Measurements from ENCODE around the gene MYO9A. TPM values are rescaled to one million over a fixed set of nuclear protein-coding genes. Genes with fewer than 3 reads are reported as not detected.

Gene MYO9A
- total and polyA plus RNA-seq, 10 of the 15 experiments (the other 5 are each of a cell fraction or from before 2014, with no cell fraction given) = 3.3 to 25.3 (median 12.2) TPM

DNA sequence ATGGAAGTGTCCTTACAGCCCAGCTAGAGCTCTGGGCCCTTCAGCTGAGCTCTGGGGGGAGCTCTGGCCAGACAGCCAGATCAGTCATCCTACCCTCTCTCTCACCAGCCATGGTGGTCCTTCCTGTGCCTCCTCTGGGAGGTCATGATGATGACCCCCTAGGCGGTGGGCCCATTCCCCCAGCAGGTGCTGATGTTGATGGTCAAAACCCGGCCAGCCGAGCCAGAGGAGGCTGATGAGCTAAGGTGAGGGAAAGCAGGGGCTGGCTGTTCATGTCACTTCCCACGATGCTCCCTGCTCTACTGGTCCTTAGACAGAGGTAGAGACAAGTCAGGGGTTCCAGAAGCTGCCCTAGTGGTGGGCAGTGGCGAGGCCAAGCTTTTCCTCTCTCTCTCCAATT lies 44.6 kb upstream of the MYO9A start (continued):
- TF ChIP-seq BMI1 (IDR thresholded peaks at IDR 0.05; ENCODE audit: borderline replicate concordance) (no peak), TAF1 (IDR thresholded peaks at IDR 0.05; ENCODE audit: borderline replicate concordance, low read depth, low read length) (no peak), ZNF207 (IDR thresholded peaks at IDR 0.05; ENCODE audit: borderline replicate concordance) (no peak), EP300 (IDR thresholded peaks at IDR 0.05; ENCODE audit: borderline replicate concordance in 1 of 2, control insufficient read depth in 1 of 2, low read depth in 2 of 2, low read length in 2 of 2) (no peak), CHD2 (IDR thresholded peaks at IDR 0.05; ENCODE audit: borderline replicate concordance, low read depth, low read length) (no peak), RAD51 (IDR thresholded peaks at IDR 0.05) (no peak)
- TF ChIP-seq, protein P1, sequence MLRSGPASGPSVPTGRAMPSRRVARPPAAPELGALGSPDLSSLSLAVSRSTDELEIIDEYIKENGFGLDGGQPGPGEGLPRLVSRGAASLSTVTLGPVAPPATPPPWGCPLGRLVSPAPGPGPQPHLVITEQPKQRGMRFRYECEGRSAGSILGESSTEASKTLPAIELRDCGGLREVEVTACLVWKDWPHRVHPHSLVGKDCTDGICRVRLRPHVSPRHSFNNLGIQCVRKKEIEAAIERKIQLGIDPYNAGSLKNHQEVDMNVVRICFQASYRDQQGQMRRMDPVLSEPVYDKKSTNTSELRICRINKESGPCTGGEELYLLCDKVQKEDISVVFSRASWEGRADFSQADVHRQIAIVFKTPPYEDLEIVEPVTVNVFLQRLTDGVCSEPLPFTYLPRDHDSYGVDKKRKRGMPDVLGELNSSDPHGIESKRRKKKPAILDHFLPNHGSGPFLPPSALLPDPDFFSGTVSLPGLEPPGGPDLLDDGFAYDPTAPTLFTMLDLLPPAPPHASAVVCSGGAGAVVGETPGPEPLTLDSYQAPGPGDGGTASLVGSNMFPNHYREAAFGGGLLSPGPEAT (IDR thresholded peaks at IDR 0.05; ENCODE audit: low read depth) = no peak
- TF ChIP-seq, protein P2, sequence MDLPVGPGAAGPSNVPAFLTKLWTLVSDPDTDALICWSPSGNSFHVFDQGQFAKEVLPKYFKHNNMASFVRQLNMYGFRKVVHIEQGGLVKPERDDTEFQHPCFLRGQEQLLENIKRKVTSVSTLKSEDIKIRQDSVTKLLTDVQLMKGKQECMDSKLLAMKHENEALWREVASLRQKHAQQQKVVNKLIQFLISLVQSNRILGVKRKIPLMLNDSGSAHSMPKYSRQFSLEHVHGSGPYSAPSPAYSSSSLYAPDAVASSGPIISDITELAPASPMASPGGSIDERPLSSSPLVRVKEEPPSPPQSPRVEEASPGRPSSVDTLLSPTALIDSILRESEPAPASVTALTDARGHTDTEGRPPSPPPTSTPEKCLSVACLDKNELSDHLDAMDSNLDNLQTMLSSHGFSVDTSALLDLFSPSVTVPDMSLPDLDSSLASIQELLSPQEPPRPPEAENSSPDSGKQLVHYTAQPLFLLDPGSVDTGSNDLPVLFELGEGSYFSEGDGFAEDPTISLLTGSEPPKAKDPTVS (IDR thresholded peaks at IDR 0.05; ENCODE audit: low read depth, low read length) = no peak

DNA sequence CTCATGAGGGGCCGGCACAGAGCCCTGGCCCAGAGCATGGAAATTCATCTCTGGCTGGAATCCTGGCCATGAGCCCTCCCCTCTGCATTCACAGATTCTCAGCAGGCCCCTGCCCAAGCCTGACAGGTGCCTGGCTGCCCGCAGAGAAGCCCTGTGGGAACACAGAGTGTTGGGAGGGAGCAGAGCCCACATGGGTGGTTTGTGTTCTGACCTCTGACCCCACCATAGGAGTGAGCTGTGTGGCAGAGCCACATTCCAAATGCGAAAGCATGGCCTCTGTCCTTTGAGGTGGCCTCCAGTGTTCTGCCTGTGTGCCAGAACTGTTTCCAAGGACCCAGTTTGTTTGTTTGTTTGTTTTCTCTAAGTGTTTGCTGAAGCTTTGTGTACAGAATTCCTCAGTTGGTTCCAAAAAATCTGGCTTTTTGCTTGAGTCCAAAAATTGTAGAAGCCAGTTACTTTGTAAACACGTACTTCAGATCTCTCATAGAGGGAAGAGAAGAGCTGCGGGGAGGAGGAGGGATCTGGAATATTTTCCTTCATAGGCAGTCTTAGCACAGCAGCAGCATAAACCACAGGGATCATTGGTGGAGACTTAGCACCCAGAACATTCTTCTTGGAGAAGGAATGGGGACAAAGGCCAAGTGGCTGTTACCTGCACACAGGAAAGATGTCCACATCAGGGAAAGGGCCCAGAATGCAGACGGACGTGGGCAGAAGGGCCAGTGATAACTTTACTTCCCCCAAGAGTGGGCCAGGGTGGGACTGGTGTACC lies 43.6 kb upstream of the MYO9A start:
- no peak overlapping the region for H2AFZ ChIP-seq (ENCODE audit: control insufficient read depth, low read depth, low read length)
- intact Hi-C loops (cut with micrococcal nuclease; ENCODE audit: unreplicated experiment) = no loop called here
- POLR2A ChIA-PET = no interaction called here
- H3K36me3 ChIP-seq (ENCODE audit: control insufficient read depth in 2 of 2, insufficient read depth in 2 of 2, low read length in 1 of 2) = no peaks in the 10 kb centered on the region
- no peaks in the 10 kb centered on the region for H3K4me1 ChIP-seq (ENCODE audit: control insufficient read depth, insufficient read depth, low read length)
- H3K9ac ChIP-seq (ENCODE audit: control insufficient read depth, insufficient read depth, low read length) = no peak overlapping the region
- RAD21 ChIA-PET (ENCODE audit: unreplicated experiment) = no interaction called here
- no TSS peak for BruUV-seq (replicated peaks)
- no peak for ATAC-seq
- WGBS (ENCODE audit: insufficient coverage, insufficient replicate concordance, low lambda C conversion rate, missing lambda C conversion rate) = 56% methylated on average over 7 of the region's 7 CpGs
- H3K27me3 ChIP-seq (replicated peaks in 1 of 2; ENCODE audit: control insufficient read depth in 2 of 2, insufficient read depth in 2 of 2, low read length in 1 of 2) = no peaks in the 10 kb centered on the region
- H4K20me1 ChIP-seq (ENCODE audit: control insufficient read depth, insufficient read depth) = no peaks in the 10 kb centered on the region
- in situ Hi-C loops (cut with MboI) = no loop called here
- H3K27ac ChIP-seq (ENCODE audit: control insufficient read depth, insufficient read depth) = no peak overlapping the region
- CTCF ChIA-PET = no interaction called here
- no peaks in the 10 kb centered on the region for H3K9me3 ChIP-seq (replicated peaks; ENCODE audit: control insufficient read depth, insufficient read depth, low read length)
- DNase-seq (ENCODE audit: low read depth, low spot score) = no peak
- H3K79me2 ChIP-seq (ENCODE audit: control insufficient read depth, insufficient read depth, low read length) = no peaks in the 10 kb centered on the region
- SMC1A ChIA-PET (ENCODE audit: uncharacterized antibody, unreplicated experiment) = no interaction called here
- no peak for FAIRE-seq
- H3K4me3 ChIP-seq = no peak overlapping the region
- H3K4me2 ChIP-seq (ENCODE audit: control insufficient read depth, insufficient read depth) = no peak overlapping the region
- TF ChIP-seq MEF2A (IDR thresholded peaks at IDR 0.05; ENCODE audit: insufficient read depth, low read depth, low read length) (no peak), CREM (IDR thresholded peaks at IDR 0.05; ENCODE audit: low read depth) (no peak), CHD1 (IDR thresholded peaks at IDR 0.05; ENCODE audit: low read depth, low read length) (no peak), RFX5 (IDR thresholded peaks at IDR 0.05; ENCODE audit: low read depth, low read length) (no peak), KLF5 (IDR thresholded peaks at IDR 0.05; ENCODE audit: partially characterized antibody) (no peak), RB1 (IDR thresholded peaks at IDR 0.05; ENCODE audit: borderline replicate concordance) (no peak), RELA (IDR thresholded peaks at IDR 0.05; ENCODE audit: borderline replicate concordance, partially characterized antibody) (no peak), EZH2 (IDR thresholded peaks at IDR 0.05; ENCODE audit: borderline replicate concordance, control insufficient read depth, low read depth, low read length) (no peak), POLR2AphosphoS5 (IDR thresholded peaks at IDR 0.05; ENCODE audit: low read length) (no peak), BRCA1 (IDR thresholded peaks at IDR 0.05; ENCODE audit: low read depth, low read length) (no peak), POLR2AphosphoS2 (IDR thresholded peaks at IDR 0.05; ENCODE audit: low read depth, low read length) (no peak)
- TF ChIP-seq, protein P3, sequence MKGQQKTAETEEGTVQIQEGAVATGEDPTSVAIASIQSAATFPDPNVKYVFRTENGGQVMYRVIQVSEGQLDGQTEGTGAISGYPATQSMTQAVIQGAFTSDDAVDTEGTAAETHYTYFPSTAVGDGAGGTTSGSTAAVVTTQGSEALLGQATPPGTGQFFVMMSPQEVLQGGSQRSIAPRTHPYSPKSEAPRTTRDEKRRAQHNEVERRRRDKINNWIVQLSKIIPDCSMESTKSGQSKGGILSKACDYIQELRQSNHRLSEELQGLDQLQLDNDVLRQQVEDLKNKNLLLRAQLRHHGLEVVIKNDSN (IDR thresholded peaks at IDR 0.05; ENCODE audit: borderline replicate concordance, extremely low read length, insufficient read depth, low read depth, low read length) = no peak

Data from GM12878 (cell line).